MM.1S (cell line): ENCODE data around the gene TUBB6.

Experiments
- EZH2 ChIP-seq: fragments of 300-600 bp; sonication (generic); optimal IDR thresholded peaks from 2 replicates; pipeline ENCODE3; 2017; ENCODE audit warnings: low read depth, mild to moderate bottlenecking, antibody characterized with exemption, low read length, mixed read lengths
- EZH2phosphoT487 ChIP-seq: fragments of 300-600 bp; sonication (generic); IDR thresholded peaks from 2 replicates; pipeline ENCODE4 v1.6.1; 2018; ENCODE audit warnings: antibody characterized with exemption, low read length
- TF ChIP-seq, protein P1 (sequence below): fragments of 300-600 bp; sonication (generic); IDR thresholded peaks from 2 replicates; pipeline ENCODE4 v1.5.1; 2016; ENCODE audit warnings: antibody characterized with exemption, low read length, mixed read lengths

DNA sequence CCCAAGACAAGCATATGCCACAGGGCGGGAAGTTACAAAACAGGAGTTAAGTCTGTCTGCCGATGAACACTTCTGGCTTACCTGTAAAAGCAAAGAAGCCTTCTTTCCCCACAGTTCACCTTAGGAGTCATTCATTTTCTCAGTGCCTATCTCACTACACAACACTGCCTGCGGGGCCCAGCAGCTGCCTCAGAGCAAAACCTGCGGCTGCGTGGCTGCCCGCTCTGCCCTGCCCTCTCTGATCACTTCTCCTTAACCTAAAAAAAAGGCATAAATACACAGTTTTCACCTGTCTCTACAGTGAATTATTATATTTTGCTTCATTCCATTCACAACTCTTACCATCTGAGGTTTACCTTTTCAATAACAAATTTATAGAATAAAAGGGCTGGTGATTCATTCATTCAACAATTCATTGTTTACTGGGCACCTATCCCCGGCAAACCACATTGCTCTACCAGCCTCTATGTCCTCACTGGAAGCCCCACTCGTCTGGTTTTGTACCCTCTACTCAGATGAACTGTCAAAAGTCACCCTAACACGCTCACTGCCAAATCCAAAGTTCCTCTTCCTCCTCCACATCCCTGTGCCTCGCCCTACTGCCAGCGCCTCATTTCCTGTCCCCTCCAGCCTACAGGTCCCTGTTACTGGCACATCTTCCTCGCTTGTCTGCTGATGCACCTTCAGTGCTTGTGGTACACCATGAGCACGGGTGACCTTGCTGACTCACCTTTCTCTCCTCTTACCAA is 37.6 kb downstream of the TUBB6 start:
- TF ChIP-seq, protein P1, sequence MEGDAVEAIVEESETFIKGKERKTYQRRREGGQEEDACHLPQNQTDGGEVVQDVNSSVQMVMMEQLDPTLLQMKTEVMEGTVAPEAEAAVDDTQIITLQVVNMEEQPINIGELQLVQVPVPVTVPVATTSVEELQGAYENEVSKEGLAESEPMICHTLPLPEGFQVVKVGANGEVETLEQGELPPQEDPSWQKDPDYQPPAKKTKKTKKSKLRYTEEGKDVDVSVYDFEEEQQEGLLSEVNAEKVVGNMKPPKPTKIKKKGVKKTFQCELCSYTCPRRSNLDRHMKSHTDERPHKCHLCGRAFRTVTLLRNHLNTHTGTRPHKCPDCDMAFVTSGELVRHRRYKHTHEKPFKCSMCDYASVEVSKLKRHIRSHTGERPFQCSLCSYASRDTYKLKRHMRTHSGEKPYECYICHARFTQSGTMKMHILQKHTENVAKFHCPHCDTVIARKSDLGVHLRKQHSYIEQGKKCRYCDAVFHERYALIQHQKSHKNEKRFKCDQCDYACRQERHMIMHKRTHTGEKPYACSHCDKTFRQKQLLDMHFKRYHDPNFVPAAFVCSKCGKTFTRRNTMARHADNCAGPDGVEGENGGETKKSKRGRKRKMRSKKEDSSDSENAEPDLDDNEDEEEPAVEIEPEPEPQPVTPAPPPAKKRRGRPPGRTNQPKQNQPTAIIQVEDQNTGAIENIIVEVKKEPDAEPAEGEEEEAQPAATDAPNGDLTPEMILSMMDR = no peak
- TF ChIP-seq EZH2 (no peak), EZH2phosphoT487 (no peak)
